Nephron (organoid): ENCODE results near the gene LRRC43.

Source experiments
- H3K27ac Mint-ChIP-seq, 3 experiments: 2 replicates each; pipeline ENCODE4 v1.8.0; 2020; ENCODE audit warnings: mixed read lengths in 3 of 3, mild to moderate bottlenecking in 2 of 3, moderate library complexity in 1 of 3
- H3K27me3 Mint-ChIP-seq: 2 replicates; pipeline ENCODE4 v1.8.0; 2021; ENCODE audit warnings: low read depth, mild to moderate bottlenecking, moderate library complexity, mixed read lengths
- H3K36me3 Mint-ChIP-seq: 2 replicates; pipeline ENCODE4 v1.8.0; 2020; ENCODE audit warnings: low read depth, mixed read lengths
- H3K4me1 Mint-ChIP-seq: 2 replicates; pipeline ENCODE4 v1.8.0; 2020; ENCODE audit warnings: mixed read lengths
- H3K4me3 Mint-ChIP-seq, 3 experiments: 2 replicates each; pipeline ENCODE4 v1.8.0; 2020; ENCODE audit warnings: mild to moderate bottlenecking in 3 of 3, mixed read lengths in 3 of 3, moderate library complexity in 2 of 3
- H3K9me3 Mint-ChIP-seq: 2 replicates; pipeline ENCODE4 v1.8.0; 2020; ENCODE audit warnings: mixed read lengths
- TF ChIP-seq, protein P1 (sequence below), 3 experiments: fragments of 200-600 bp; sonication (generic); IDR thresholded peaks; one replicate each; pipeline ENCODE4 v1.5.0; 2021; ENCODE audit warnings: antibody characterized with exemption in 3 of 3; ENCODE audit not compliant: unreplicated experiment in 3 of 3

The LRRC43 gene

DNA sequence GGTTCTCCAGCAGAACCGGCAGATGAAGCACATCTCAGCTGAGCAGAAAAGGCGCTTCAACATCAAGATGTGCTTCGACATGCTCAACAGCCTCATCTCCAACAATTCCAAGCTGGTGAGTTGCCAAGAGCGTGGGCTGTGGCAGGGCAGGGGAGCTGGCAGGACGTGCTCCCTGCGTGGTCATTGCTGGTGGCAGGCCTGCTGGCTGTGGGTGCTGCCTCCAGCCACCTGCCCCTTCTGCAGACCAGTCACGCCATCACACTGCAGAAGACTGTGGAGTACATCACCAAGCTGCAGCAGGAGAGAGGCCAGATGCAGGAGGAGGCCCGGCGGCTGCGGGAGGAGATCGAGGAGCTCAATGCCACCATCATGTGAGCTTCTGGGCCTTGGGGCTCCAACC lies 44.7 kb upstream of the LRRC43 start:
- no peaks in the 10 kb centered on the region for H3K9me3 Mint-ChIP-seq
- H3K27me3 Mint-ChIP-seq: peaks cover 3% of the 10 kb centered on the region
- H3K27ac Mint-ChIP-seq: no peak overlapping the region
- H3K4me3 Mint-ChIP-seq: no peak overlapping the region
- TF ChIP-seq, protein P1, sequence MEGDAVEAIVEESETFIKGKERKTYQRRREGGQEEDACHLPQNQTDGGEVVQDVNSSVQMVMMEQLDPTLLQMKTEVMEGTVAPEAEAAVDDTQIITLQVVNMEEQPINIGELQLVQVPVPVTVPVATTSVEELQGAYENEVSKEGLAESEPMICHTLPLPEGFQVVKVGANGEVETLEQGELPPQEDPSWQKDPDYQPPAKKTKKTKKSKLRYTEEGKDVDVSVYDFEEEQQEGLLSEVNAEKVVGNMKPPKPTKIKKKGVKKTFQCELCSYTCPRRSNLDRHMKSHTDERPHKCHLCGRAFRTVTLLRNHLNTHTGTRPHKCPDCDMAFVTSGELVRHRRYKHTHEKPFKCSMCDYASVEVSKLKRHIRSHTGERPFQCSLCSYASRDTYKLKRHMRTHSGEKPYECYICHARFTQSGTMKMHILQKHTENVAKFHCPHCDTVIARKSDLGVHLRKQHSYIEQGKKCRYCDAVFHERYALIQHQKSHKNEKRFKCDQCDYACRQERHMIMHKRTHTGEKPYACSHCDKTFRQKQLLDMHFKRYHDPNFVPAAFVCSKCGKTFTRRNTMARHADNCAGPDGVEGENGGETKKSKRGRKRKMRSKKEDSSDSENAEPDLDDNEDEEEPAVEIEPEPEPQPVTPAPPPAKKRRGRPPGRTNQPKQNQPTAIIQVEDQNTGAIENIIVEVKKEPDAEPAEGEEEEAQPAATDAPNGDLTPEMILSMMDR (IDR thresholded peaks at IDR 0.05; ENCODE audit: unreplicated experiment in 3 of 3): no peak
- peaks cover 49% of the 10 kb centered on the region for H3K36me3 Mint-ChIP-seq
- no peaks in the 10 kb centered on the region for H3K4me1 Mint-ChIP-seq

DNA sequence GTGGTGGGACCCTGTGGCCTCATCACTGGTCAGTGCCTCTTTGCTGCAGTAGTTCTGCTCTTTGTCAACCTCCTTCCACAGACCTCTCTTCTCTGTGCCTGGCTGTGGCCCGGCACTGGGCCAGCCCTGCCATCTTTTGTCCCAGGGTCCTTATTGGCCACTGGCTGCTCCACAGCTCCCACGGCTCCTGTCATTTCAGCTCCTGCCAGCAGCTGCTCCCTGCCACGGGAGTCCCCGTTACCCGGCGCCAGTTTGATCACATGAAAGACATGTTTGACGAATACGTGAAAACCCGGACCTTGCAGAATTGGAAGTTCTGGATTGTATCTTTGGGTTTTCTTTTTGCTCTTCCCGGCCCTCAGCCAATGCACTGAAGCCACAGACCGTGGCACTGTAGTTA lies 44.3 kb upstream of the LRRC43 start:
- no peak overlapping the region for H3K4me3 Mint-ChIP-seq
- H3K36me3 Mint-ChIP-seq: peaks cover 49% of the 10 kb centered on the region

DNA sequence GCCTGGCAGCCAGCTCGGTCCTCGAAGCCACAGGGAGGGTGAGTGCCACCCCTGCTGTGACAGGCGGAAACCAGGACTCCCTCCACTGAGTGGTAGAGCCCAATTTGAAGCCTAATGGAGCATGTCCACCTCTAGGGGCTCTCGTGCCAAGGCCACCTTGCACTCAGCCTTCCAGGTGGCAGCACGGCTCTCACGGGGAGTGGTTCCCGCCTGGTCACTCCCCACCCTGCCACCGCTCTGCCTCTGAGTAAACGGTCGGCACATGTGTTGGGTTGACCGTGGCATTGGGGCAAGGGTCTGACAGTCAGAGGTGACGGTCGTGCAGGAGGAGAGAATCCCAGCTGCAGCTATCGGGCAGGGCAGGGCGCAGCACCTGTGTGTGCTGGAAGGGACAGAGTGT lies 43.7 kb upstream of the LRRC43 start:
- peaks cover 49% of the 10 kb centered on the region for H3K36me3 Mint-ChIP-seq
- TF ChIP-seq, protein P1 (IDR thresholded peaks at IDR 0.05; ENCODE audit: unreplicated experiment in 3 of 3): no peak
- H3K4me3 Mint-ChIP-seq: no peak overlapping the region
- no peaks in the 10 kb centered on the region for H3K4me1 Mint-ChIP-seq
- H3K27me3 Mint-ChIP-seq: peaks cover 3% of the 10 kb centered on the region
- H3K27ac Mint-ChIP-seq: no peak overlapping the region
- H3K9me3 Mint-ChIP-seq: no peaks in the 10 kb centered on the region

More for the DNA sequence above, 44.3 kb upstream of the LRRC43 start:
- no peaks in the 10 kb centered on the region for H3K4me1 Mint-ChIP-seq
- TF ChIP-seq, protein P1 (IDR thresholded peaks at IDR 0.05; ENCODE audit: unreplicated experiment in 3 of 3): no peak
- peaks cover 3% of the 10 kb centered on the region for H3K27me3 Mint-ChIP-seq
- H3K27ac Mint-ChIP-seq: no peak overlapping the region
- H3K9me3 Mint-ChIP-seq: no peaks in the 10 kb centered on the region

DNA sequence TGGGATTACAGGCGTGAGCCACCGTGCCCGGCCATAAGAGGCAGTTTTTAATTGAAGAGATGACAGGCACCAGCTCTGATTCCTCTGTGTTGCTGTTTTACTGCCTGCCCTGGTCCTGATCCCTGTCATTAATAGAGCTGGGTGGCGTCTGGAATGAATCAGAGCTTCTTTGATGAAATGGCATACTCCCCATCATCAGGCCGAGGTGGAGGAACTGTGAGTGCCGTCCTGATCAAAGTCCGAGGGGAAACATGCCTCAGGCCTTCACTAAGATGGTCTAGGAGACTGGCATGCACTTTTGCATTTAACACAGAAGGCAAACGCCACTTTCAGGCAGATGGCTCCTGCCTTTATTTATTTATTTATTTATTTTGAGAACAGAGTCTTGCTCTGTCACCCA lies 43.0 kb upstream of the LRRC43 start:
- Mint-ChIP-seq H3K27me3 (peaks cover 3% of the 10 kb centered on the region), H3K36me3 (peaks cover 47% of the 10 kb centered on the region), H3K4me1 (no peaks in the 10 kb centered on the region), H3K4me3 (no peak overlapping the region), H3K27ac (no peak overlapping the region), H3K9me3 (no peaks in the 10 kb centered on the region)
- TF ChIP-seq, protein P1 (IDR thresholded peaks at IDR 0.05; ENCODE audit: unreplicated experiment in 3 of 3): no peak

DNA sequence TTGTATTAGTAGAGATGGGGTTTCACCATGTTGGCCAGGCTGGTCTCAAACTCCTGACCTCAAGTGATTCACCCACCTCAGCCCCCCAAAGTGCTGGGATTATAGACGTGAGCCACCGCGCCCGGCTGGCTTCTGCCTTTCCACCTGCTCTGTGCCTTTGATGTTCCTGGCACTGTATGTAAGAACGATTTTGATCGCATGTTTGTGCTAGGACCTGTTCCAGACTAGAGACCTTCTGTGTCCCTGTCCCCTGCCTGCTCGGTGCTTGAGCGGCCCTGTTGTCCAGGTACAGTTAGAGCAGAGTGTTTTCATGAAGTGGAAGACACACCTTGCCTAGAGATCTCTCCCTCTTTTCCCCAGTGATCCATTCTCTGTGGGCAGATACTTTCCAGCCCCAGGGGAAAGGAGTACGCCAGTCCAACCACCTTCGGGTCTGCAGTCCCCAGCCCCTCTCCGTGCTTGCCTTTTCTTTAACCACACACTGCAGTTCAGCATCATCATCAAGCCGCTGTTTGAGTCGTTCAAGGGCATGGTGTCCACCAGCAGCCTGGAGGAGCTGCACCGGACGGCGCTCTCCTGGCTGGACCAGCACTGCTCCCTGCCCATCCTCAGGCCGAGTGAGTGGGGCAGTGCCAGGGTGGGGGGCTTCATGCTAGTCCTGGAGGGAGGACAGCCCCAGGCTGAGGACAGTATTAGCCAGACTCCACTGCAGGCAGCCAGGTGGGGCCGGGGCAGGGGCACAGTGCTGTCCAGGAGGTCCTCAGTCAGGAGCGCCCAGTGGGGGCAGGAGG lies 42.3 kb upstream of the LRRC43 start:
- H3K36me3 Mint-ChIP-seq: peaks cover 46% of the 10 kb centered on the region
- no peaks in the 10 kb centered on the region for H3K4me1 Mint-ChIP-seq
- TF ChIP-seq, protein P1 (IDR thresholded peaks at IDR 0.05; ENCODE audit: unreplicated experiment in 3 of 3): no peak
- H3K4me3 Mint-ChIP-seq: no peak overlapping the region
- no peaks in the 10 kb centered on the region for H3K9me3 Mint-ChIP-seq
- H3K27ac Mint-ChIP-seq: no peak overlapping the region
- peaks cover 3% of the 10 kb centered on the region for H3K27me3 Mint-ChIP-seq
